Activated CD4-positive, alpha-beta T cell treated with anti-CD3 and anti-CD28 coated beads, Interleukin-2, amount 10 ng/mL, durations not matched to agents 24 days and 14 days (primary cell): ENCODE measurements around the gene EHBP1. TPM values are rescaled to one million over a fixed set of nuclear protein-coding genes. Genes with fewer than 3 reads are reported as not detected.
A peak's percentile ranks its signal among the peaks of the same experiment; 100 is the strongest.

ENCODE experiments used
- DNase-seq: peaks from one replicate; pipeline ENCODE4 v3.0.0; 2022
- H3K27ac Mint-ChIP-seq: one replicate; pipeline ENCODE4 v1.8.0; 2022; ENCODE audit warnings: mild to moderate bottlenecking, mixed read lengths
- H3K27me3 Mint-ChIP-seq: one replicate; pipeline ENCODE4 v1.8.0; 2022; ENCODE audit warnings: mixed read lengths
- H3K36me3 Mint-ChIP-seq: one replicate; pipeline ENCODE4 v1.8.0; 2022; ENCODE audit warnings: low read depth, mild to moderate bottlenecking, mixed read lengths
- H3K4me1 Mint-ChIP-seq: one replicate; pipeline ENCODE4 v1.8.0; 2021; ENCODE audit warnings: mixed read lengths
- H3K4me3 Mint-ChIP-seq: one replicate; pipeline ENCODE4 v1.8.0; 2022; ENCODE audit warnings: mild to moderate bottlenecking, moderate library complexity, mixed read lengths
- H3K9me3 Mint-ChIP-seq: one replicate; pipeline ENCODE4 v1.8.0; 2021; ENCODE audit warnings: mixed read lengths
- intact Hi-C: fragments of 100-400 bp; cut with micrococcal nuclease; formaldehyde crosslinking; loops from one replicate; pipeline ENCODE4 v1.15.1; 2023
- total RNA-seq: library from RNA; stranded (reverse); gene quantifications from 2 replicates; pipeline ENCODE4 v1.2.3, GENCODE V29; 2022

Gene EHBP1
- total RNA-seq, 1 donor from 2014 or later, result 27.4 TPM

DNA sequence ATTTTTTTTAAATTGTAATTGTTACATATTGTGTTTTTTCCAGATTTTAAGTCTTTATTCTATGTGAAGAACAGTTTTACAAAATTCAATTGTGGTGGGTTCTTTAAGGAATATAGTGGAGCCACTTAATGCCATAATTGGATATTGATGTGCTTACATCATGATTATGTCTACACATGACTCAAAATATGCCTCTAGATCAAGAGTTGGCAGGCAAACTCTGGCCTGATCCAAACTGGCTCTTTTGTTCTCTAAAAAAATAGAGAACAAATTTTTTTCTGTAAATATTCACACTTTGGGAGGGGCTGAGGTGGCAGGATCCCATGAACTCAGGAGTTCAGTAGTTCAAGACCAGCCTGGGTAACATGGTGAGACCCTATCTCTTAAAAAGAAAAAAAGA, 8.3 kb downstream of the EHBP1 start:
- Mint-ChIP-seq H3K4me3 (no peak overlapping the region), H3K27me3 (no peaks in the 10 kb centered on the region), H3K9me3 (no peaks in the 10 kb centered on the region), H3K36me3 (peaks cover 19% of the 10 kb centered on the region), H3K4me1 (peaks cover 4% of the 10 kb centered on the region), H3K27ac (no peak overlapping the region)
- DNase-seq, result no peak
- intact Hi-C loops, result no loop called here

GRCh38 chr2:62716768-62717167, 11.3 kb downstream of the EHBP1 start:
- Mint-ChIP-seq H3K4me1 (no peaks in the 10 kb centered on the region), H3K36me3 (peaks cover 16% of the 10 kb centered on the region), H3K4me3 (no peak overlapping the region), H3K27ac (no peak overlapping the region), H3K27me3 (no peaks in the 10 kb centered on the region), H3K9me3 (no peaks in the 10 kb centered on the region)
- DNase-seq, result no peak
- intact Hi-C loops, result no loop called here

DNA sequence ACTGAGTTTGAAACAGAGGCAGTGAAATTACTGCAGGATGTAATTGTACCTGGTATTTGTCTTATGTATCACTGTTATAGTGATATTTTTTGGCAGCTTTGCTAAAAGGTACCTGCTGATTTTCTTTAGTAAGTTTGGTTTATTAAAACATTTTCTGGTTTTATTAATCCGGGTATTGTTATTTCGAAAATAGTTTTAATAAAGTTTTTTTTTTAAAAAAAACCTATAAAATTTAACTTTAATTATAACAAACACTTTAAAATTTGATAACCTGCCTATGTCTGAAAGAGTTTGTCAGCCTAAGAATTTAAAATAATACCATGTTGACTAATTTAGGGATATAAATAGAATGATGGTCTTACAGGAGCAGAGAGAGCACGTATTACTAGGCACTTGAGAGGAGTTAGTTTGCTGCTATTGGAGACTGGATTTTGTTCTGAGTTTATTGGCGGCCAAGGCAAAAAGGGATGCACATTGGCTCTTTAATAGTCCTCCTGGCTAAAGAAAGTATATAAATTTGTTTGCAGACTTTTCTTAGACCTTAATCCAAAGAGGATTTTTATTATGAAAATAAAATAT, 12.1 kb downstream of the EHBP1 start:
- no peak overlapping the region for H3K27ac Mint-ChIP-seq
- peaks cover 2% of the 10 kb centered on the region for H3K9me3 Mint-ChIP-seq
- H3K4me3 Mint-ChIP-seq, result no peak overlapping the region
- H3K36me3 Mint-ChIP-seq, result peaks cover 18% of the 10 kb centered on the region
- H3K4me1 Mint-ChIP-seq, result no peaks in the 10 kb centered on the region
- no peak for DNase-seq
- intact Hi-C loops, result no loop called here
- H3K27me3 Mint-ChIP-seq, result no peaks in the 10 kb centered on the region

DNA sequence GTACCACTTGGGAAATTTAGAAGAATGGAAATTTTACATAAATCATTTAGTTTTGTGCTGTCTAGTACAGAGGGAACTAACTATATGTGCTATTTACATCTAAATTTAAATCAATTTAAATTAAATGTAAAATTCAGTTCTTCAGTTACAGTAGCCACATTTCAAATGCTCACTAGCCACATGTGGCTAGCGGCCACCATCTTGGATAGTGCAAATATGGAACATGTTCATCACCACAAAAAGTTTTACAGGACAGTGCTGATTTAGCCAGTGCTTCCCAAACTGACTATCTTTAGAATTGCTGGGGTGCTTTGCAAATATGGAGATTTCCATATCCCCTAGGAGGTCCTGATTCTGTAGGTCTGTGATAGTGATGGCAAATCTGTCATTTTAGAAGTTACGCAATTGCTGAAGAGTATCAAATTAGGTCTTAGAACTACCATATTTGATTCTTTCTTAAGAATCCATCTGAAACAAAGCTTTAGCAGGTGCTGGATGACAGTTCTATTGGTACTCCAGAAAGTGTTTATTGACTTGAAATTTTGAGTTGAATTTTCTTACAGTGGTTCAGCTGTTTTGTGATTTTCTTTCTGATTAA, 12.8 kb downstream of the EHBP1 start:
- Mint-ChIP-seq H3K36me3 (peaks cover 22% of the 10 kb centered on the region), H3K4me1 (no peaks in the 10 kb centered on the region), H3K27ac (no peak overlapping the region), H3K4me3 (no peak overlapping the region), H3K27me3 (no peaks in the 10 kb centered on the region), H3K9me3 (peaks cover 4% of the 10 kb centered on the region)
- DNase-seq, result no peak
- intact Hi-C loops, result no loop called here

- H3K27me3 Mint-ChIP-seq, result no peaks in the 10 kb centered on the region
- no peak overlapping the region for H3K4me3 Mint-ChIP-seq
- no peak overlapping the region for H3K27ac Mint-ChIP-seq
- intact Hi-C loops, result no loop called here
- H3K36me3 Mint-ChIP-seq, result peaks cover 19% of the 10 kb centered on the region
- DNase-seq, result no peak
- H3K4me1 Mint-ChIP-seq, result no peaks in the 10 kb centered on the region
- H3K9me3 Mint-ChIP-seq, result peaks cover 4% of the 10 kb centered on the region
These were observed 14.2 kb downstream of the EHBP1 start for GRCh38 chr2:62719757-62720156.

GRCh38 chr2:62722679-62723078, 17.2 kb downstream of the EHBP1 start:
- Mint-ChIP-seq H3K4me1 (peaks cover 3% of the 10 kb centered on the region), H3K27ac (no peak overlapping the region), H3K27me3 (no peaks in the 10 kb centered on the region), H3K4me3 (no peak overlapping the region), H3K9me3 (peaks cover 4% of the 10 kb centered on the region), H3K36me3 (peaks cover 12% of the 10 kb centered on the region)
- intact Hi-C loops, result no loop called here
- no peak for DNase-seq

- Mint-ChIP-seq H3K9me3 (peaks cover 4% of the 10 kb centered on the region), H3K4me1 (peaks cover 3% of the 10 kb centered on the region), H3K27ac (no peak overlapping the region), H3K36me3 (peaks cover 11% of the 10 kb centered on the region), H3K27me3 (no peaks in the 10 kb centered on the region), H3K4me3 (no peak overlapping the region)
- intact Hi-C loops, result no loop called here
- DNase-seq, result no peak
These were observed 17.7 kb downstream of the EHBP1 start for GRCh38 chr2:62723253-62723652.

DNA sequence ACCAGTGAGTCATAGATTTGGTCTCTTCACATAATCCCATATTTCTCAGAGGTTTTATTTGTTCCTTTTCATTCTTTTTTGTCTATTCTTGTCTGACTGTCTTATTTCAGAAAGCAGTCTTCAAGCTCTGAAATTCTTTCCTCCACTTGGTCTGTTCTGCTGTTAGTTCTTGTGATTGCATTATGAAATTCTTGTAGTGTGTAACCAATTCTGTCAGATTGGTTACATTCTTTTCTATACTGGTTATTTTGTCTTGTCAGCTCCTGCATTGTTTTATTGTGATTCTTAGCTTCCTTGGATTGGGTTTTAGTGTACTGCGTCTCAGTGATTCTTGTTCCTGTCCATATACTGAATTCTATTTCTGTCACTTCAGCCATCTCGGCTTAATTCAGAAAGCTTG, 18.6 kb downstream of the EHBP1 start:
- H3K27me3 Mint-ChIP-seq, result no peaks in the 10 kb centered on the region

GRCh38 chr2:62724886-62725711, 19.6 kb downstream of the EHBP1 start:
- Mint-ChIP-seq H3K27ac (no peak overlapping the region), H3K9me3 (peaks cover 4% of the 10 kb centered on the region), H3K4me1 (peaks cover 3% of the 10 kb centered on the region), H3K4me3 (no peak overlapping the region), H3K36me3 (peaks cover 7% of the 10 kb centered on the region), H3K27me3 (no peaks in the 10 kb centered on the region)
- DNase-seq, result peak; percentile 68
- intact Hi-C loops, result no loop called here

More for the DNA sequence above, 18.6 kb downstream of the EHBP1 start:
- DNase-seq, result no peak
- Mint-ChIP-seq H3K36me3 (peaks cover 9% of the 10 kb centered on the region), H3K4me3 (no peak overlapping the region), H3K9me3 (peaks cover 4% of the 10 kb centered on the region), H3K27ac (no peak overlapping the region), H3K4me1 (peaks cover 3% of the 10 kb centered on the region)
- intact Hi-C loops, result no loop called here

DNA sequence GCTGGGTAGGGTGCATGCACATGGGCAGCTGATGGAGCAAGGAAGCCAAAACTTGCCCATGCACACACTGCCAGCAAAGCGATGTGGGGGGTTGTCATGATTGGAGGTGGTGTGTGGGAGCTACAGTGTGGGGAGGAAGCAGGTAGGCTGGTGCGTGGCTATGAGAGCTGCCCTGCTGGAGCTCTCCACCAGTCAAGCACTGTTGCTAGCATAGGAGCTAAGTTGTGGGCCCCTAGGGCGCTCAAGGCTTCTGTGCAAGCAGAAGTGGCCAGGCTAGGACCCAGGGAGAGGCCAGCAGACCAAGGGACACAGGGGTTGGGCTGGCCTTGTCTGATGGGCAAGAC, 20.2 kb downstream of the EHBP1 start:
- no peak overlapping the region for H3K4me3 Mint-ChIP-seq
- intact Hi-C loops, result no loop called here

DNA sequence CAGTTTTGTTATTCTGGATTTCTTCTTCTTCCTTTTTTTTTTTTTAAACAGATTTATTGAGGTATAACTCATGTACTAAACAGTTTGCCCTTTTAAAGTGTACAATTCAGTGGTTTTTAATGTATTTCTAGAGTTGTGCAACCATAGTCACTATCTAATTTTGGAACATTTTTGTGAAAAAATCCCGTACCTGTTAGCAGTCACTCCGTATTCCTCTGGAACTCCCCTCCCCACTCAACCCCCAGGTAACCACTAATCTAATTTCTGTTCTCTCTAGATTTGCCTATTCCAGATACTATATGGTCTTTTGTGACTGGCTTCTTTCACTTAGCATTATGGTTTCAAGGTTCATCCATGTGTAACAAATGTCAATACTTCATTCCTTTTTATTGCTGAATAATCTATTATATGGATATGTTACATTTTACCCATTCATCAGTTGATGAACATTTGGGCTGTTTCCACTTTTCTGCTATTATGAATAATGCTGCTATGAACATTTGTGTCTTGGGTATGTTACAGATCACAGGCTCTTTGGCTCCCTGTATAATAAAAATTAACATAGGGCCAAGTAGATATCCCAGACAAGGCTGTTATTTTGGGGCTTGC, 21.9 kb downstream of the EHBP1 start:
- H3K9me3 Mint-ChIP-seq, result peaks cover 17% of the 10 kb centered on the region

More for the DNA sequence above, 20.2 kb downstream of the EHBP1 start:
- Mint-ChIP-seq H3K36me3 (peaks cover 8% of the 10 kb centered on the region), H3K4me1 (peaks cover 3% of the 10 kb centered on the region), H3K27me3 (no peaks in the 10 kb centered on the region), H3K27ac (no peak overlapping the region), H3K9me3 (peaks cover 8% of the 10 kb centered on the region)
- DNase-seq, result no peak

GRCh38 chr2:62727876-62728566, 22.5 kb downstream of the EHBP1 start:
- H3K4me3 Mint-ChIP-seq, result no peak overlapping the region
- no peak overlapping the region for H3K27ac Mint-ChIP-seq
- H3K4me1 Mint-ChIP-seq, result peaks cover 3% of the 10 kb centered on the region
- intact Hi-C loops, result no loop called here
- no peaks in the 10 kb centered on the region for H3K27me3 Mint-ChIP-seq
- H3K36me3 Mint-ChIP-seq, result peaks cover 10% of the 10 kb centered on the region
- peaks cover 13% of the 10 kb centered on the region for H3K9me3 Mint-ChIP-seq
- DNase-seq, result no peak

More for the DNA sequence above, 21.9 kb downstream of the EHBP1 start:
- intact Hi-C loops, result no loop called here
- no peaks in the 10 kb centered on the region for H3K27me3 Mint-ChIP-seq
- H3K27ac Mint-ChIP-seq, result no peak overlapping the region
- DNase-seq, result no peak
- H3K4me1 Mint-ChIP-seq, result peaks cover 3% of the 10 kb centered on the region
- H3K36me3 Mint-ChIP-seq, result peaks cover 14% of the 10 kb centered on the region
- H3K4me3 Mint-ChIP-seq, result no peak overlapping the region

- H3K36me3 Mint-ChIP-seq, result peaks cover 7% of the 10 kb centered on the region
- DNase-seq, result no peak
- intact Hi-C loops, result no loop called here
These were observed 25.8 kb downstream of the EHBP1 start for GRCh38 chr2:62731275-62731674.

More at GRCh38 chr2:62731275-62731674, 25.8 kb downstream of the EHBP1 start:
- H3K4me3 Mint-ChIP-seq, result no peak overlapping the region
- H3K9me3 Mint-ChIP-seq, result peaks cover 13% of the 10 kb centered on the region
- H3K4me1 Mint-ChIP-seq, result no peaks in the 10 kb centered on the region
- no peak overlapping the region for H3K27ac Mint-ChIP-seq
- no peaks in the 10 kb centered on the region for H3K27me3 Mint-ChIP-seq
